GM12878 (cell line): ENCODE measurements around the gene MAP1LC3B. TPM values are rescaled to one million over a fixed set of nuclear protein-coding genes. Genes with fewer than 3 reads are reported as not detected.

Source experiments
- BHLHE40 ChIP-seq, 2 experiments: fragments of 450-650 bp in 1 of 2; IDR thresholded peaks; 2 replicates each; pipeline ENCODE4 v1.6.1; 2011 to 2017; ENCODE audit warnings: low read depth in 2 of 2, borderline replicate concordance in 1 of 2, improper control_type of control experiment in 1 of 2, low read length in 1 of 2, mild to moderate bottlenecking in 1 of 2
- CBX3 ChIP-seq: fragments of 200-600 bp; sonication (generic); IDR thresholded peaks from 2 replicates; pipeline ENCODE4 v1.6.1; 2016; ENCODE audit warnings: low read depth, borderline replicate concordance
- CEBPB ChIP-seq, 2 experiments: fragments of 150-350 bp in 1 of 2; IDR thresholded peaks; 2 replicates each; pipeline ENCODE4 v1.6.1; 2012 to 2014; ENCODE audit warnings: low read depth in 2 of 2, low read length in 2 of 2, borderline replicate concordance in 1 of 2, inconsistent platforms in 1 of 2
- CUX1 ChIP-seq: IDR thresholded peaks from 2 replicates; pipeline ENCODE4 v1.6.1; 2012; ENCODE audit warnings: improper control_type of control experiment, low read depth, low read length; ENCODE audit not compliant: insufficient replicate concordance
- ETV6 ChIP-seq, 2 experiments: fragments of 450-650 bp in 1 of 2; IDR thresholded peaks in 1 of 2; conservative IDR thresholded peaks in 1 of 2; 2 replicates each; pipeline ENCODE4 v1.6.1; 2014; ENCODE audit warnings: antibody characterized with exemption in 1 of 2, borderline replicate concordance in 1 of 2, low read depth in 1 of 2, mild to moderate bottlenecking in 1 of 2, moderate library complexity in 1 of 2
- GABPA ChIP-seq: IDR thresholded peaks from 2 replicates; pipeline ENCODE4 v1.6.1; 2014; ENCODE audit warnings: antibody characterized with exemption, low read depth, mild to moderate bottlenecking, inconsistent platforms
- HSF1 ChIP-seq: fragments of 150-350 bp; IDR thresholded peaks from 2 replicates; pipeline ENCODE4 v1.6.1; 2014; ENCODE audit warnings: mild to moderate bottlenecking, low read depth, low read length
- IRF4 ChIP-seq: IDR thresholded peaks from 2 replicates; pipeline ENCODE4 v1.6.1; 2011; ENCODE audit warnings: low read depth, low read length
- MAX ChIP-seq: IDR thresholded peaks from 2 replicates; pipeline ENCODE4 v1.6.1; 2012; ENCODE audit warnings: low read depth, low read length, improper control_type of control experiment
- MYC ChIP-seq: IDR thresholded peaks from 2 replicates; pipeline ENCODE4 v1.6.1; 2011; ENCODE audit warnings: mild to moderate bottlenecking, low read length, moderate library complexity, inconsistent platforms; ENCODE audit not compliant: insufficient read depth, insufficient replicate concordance, insufficient read length, severe bottlenecking
- NR2C1 ChIP-seq: fragments of 450-650 bp; IDR thresholded peaks from 2 replicates; pipeline ENCODE4 v1.6.1; 2017; ENCODE audit warnings: antibody characterized with exemption, mild to moderate bottlenecking, moderate library complexity
- RAD51 ChIP-seq: fragments of 450-650 bp; IDR thresholded peaks from 2 replicates; pipeline ENCODE4 v1.6.1; 2016; ENCODE audit warnings: moderate library complexity, mild to moderate bottlenecking, inconsistent platforms
- SIX5 ChIP-seq: IDR thresholded peaks from 2 replicates; pipeline ENCODE4 v1.6.1; 2011; ENCODE audit warnings: mild to moderate bottlenecking, low read depth, low read length, moderate library complexity; ENCODE audit not compliant: severe bottlenecking
- SUPT20H ChIP-seq: IDR thresholded peaks from 2 replicates; pipeline ENCODE4 v1.6.1; 2011; ENCODE audit warnings: low read depth, mild to moderate bottlenecking, low read length, moderate library complexity, borderline replicate concordance; ENCODE audit not compliant: control insufficient read depth
- SUZ12 ChIP-seq: fragments of 200-600 bp; sonication (generic); IDR thresholded peaks from one replicate; pipeline ENCODE4 v1.6.1; 2018; ENCODE audit warnings: antibody characterized with exemption, mild to moderate bottlenecking; ENCODE audit not compliant: unreplicated experiment
- TCF3 ChIP-seq: IDR thresholded peaks from 2 replicates; pipeline ENCODE4 v1.6.1; 2012; ENCODE audit warnings: low read depth, mild to moderate bottlenecking, low read length, borderline replicate concordance; ENCODE audit not compliant: insufficient read depth
- ZNF592 ChIP-seq: fragments of 450-650 bp; IDR thresholded peaks from 2 replicates; pipeline ENCODE4 v1.6.1; 2017; ENCODE audit warnings: mild to moderate bottlenecking, moderate library complexity
- polyA plus RNA-seq, 11 experiments: library from polyadenylated mRNA; depleted of rRNA in 4 of 11; unstranded in 6 of 11; stranded (reverse) in 5 of 11; fragments of >200 nt; fragmentation: Nextera tagmentation in 4 of 11; fragmentation: Illumina TruSeq in 1 of 11; extraction: Ambion mirVana in 4 of 11; extraction: Trizol in 1 of 11; gene quantifications; 1 replicate in 1 of 11; 2 replicates in 10 of 11; pipeline versions ENCODE4 v1.2.1 to v1.2.3, GENCODE V29; 2011 to 2016; ENCODE audit warnings: inconsistent platforms in 2 of 11, missing spikeins in 2 of 11, low read depth in 1 of 11
- total RNA-seq, 4 experiments: library from RNA; depleted of rRNA in 3 of 4; stranded (reverse); fragments of >200 nt in 3 of 4; fragmentation: Illumina TruSeq in 1 of 4; extraction: Trizol in 1 of 4; gene quantifications; 2 replicates each; pipeline versions ENCODE4 v1.2.1 to v1.2.3, GENCODE V29; 2013 to 2021

The MAP1LC3B gene
- total and polyA plus RNA-seq, 10 of the 15 experiments (the other 5 are each of a cell fraction or from before 2014, with no cell fraction given) = 6.1 to 42.8 (median 13.7) TPM

GRCh38 chr16:87407511-87408112 lies 15.5 kb downstream of the MAP1LC3B start (continued):
- TF ChIP-seq ZNF592 = no peak
- TF ChIP-seq CEBPB (IDR thresholded peaks at IDR 0.05; ENCODE audit: borderline replicate concordance in 1 of 2, low read depth in 2 of 2, low read length in 2 of 2) = no peak; a peak in 1 of 4 replicates
- no peak for TF ChIP-seq SUZ12
- no peak for TF ChIP-seq HSF1
- no peak for TF ChIP-seq CBX3
- no peak for TF ChIP-seq CUX1
- TF ChIP-seq MAX = no peak
- no peak for TF ChIP-seq NR2C1
- no peak for TF ChIP-seq TCF3
- peak in 1 of 2 experiments; percentile 82; a peak in 2 of 4 replicates for TF ChIP-seq ETV6 (conservative IDR thresholded peaks at IDR 0.05 in 1 of 2, IDR thresholded peaks at IDR 0.05 in 1 of 2; ENCODE audit: borderline replicate concordance in 1 of 2, low read depth in 1 of 2)
- no peak for TF ChIP-seq SIX5
- TF ChIP-seq IRF4 = peak; percentile 79
- 0 out of 2 replicates have a peak, but pooled peaks have one; percentile 16 for TF ChIP-seq GABPA
- peak; percentile 20 for TF ChIP-seq MYC
- peak; percentile 71 to 76; a peak in 2 of 4 replicates for TF ChIP-seq BHLHE40 (IDR thresholded peaks at IDR 0.05; ENCODE audit: borderline replicate concordance in 1 of 2, low read depth in 2 of 2, low read length in 1 of 2)
- no peak for TF ChIP-seq SUPT20H
- TF ChIP-seq RAD51 = no peak; the same call in 1 of the 2 replicates
